A549 (cell line): ENCODE results near the gene SCYGR8.

Source experiments
- EHF ChIP-seq: fragments of 250-450 bp; sonication (Bioruptor Pico); IDR thresholded peaks from 2 replicates; pipeline ENCODE4 v1.5.0; 2020; ENCODE audit warnings: mild to moderate bottlenecking
- EP300 ChIP-seq, 2 experiments: fragments of >200 bp; sonication (Bioruptor Twin); formaldehyde crosslinking; IDR thresholded peaks; 2 replicates in 1 of 2; 3 replicates in 1 of 2; pipeline ENCODE4 v1.6.1; 2016 to 2017
- FOSL2 ChIP-seq, 2 experiments: fragments of 450-650 bp in 1 of 2; fragments of >200 bp in 1 of 2; sonication (Bioruptor Twin) in 1 of 2; formaldehyde crosslinking; IDR thresholded peaks; 2 replicates each; pipeline versions ENCODE4 v1.5.0 to v1.6.1; 2016 to 2020; ENCODE audit warnings: mild to moderate bottlenecking in 1 of 2, moderate library complexity in 1 of 2
- HDAC2 ChIP-seq: fragments of 200-600 bp; sonication (generic); IDR thresholded peaks from 2 replicates; pipeline ENCODE4 v1.6.1; 2016
- JUNB ChIP-seq: fragments of >200 bp; sonication (Bioruptor Twin); formaldehyde crosslinking; IDR thresholded peaks from 2 replicates; pipeline ENCODE4 v1.6.1; 2016
- MAFK ChIP-seq: fragments of 450-650 bp; IDR thresholded peaks from 2 replicates; pipeline ENCODE4 v1.6.1; 2014; ENCODE audit not compliant: partially characterized antibody
- MAX ChIP-seq: IDR thresholded peaks from 2 replicates; pipeline ENCODE4 v1.6.1; 2012
- PHF8 ChIP-seq: fragments of 200-600 bp; sonication (generic); IDR thresholded peaks from 2 replicates; pipeline ENCODE4 v1.6.1; 2016; ENCODE audit warnings: low read depth, mild to moderate bottlenecking, antibody characterized with exemption, moderate library complexity, borderline replicate concordance
- POLR2A ChIP-seq: IDR thresholded peaks from 2 replicates; pipeline ENCODE4 v1.6.1; 2012; ENCODE audit warnings: mild to moderate bottlenecking, low read length
- RAD21 ChIP-seq, 2 experiments: fragments of >200 bp in 1 of 2; sonication (Bioruptor Twin) in 1 of 2; formaldehyde crosslinking in 1 of 2; IDR thresholded peaks in 1 of 2; conservative IDR thresholded peaks in 1 of 2; 2 replicates in 1 of 2; 3 replicates in 1 of 2; pipeline ENCODE4 v1.6.1; 2012 to 2018; ENCODE audit warnings: inconsistent platforms in 1 of 2
- RNF2 ChIP-seq: fragments of 200-600 bp; sonication (generic); IDR thresholded peaks from 2 replicates; pipeline ENCODE4 v1.6.1; 2016; ENCODE audit warnings: low read depth, mild to moderate bottlenecking, antibody characterized with exemption, moderate library complexity, borderline replicate concordance
- TF ChIP-seq, protein P1 (sequence below): fragments of >200 bp; sonication (Bioruptor Twin); formaldehyde crosslinking; IDR thresholded peaks from 3 replicates; pipeline ENCODE4 v1.5.1; 2016

DNA sequence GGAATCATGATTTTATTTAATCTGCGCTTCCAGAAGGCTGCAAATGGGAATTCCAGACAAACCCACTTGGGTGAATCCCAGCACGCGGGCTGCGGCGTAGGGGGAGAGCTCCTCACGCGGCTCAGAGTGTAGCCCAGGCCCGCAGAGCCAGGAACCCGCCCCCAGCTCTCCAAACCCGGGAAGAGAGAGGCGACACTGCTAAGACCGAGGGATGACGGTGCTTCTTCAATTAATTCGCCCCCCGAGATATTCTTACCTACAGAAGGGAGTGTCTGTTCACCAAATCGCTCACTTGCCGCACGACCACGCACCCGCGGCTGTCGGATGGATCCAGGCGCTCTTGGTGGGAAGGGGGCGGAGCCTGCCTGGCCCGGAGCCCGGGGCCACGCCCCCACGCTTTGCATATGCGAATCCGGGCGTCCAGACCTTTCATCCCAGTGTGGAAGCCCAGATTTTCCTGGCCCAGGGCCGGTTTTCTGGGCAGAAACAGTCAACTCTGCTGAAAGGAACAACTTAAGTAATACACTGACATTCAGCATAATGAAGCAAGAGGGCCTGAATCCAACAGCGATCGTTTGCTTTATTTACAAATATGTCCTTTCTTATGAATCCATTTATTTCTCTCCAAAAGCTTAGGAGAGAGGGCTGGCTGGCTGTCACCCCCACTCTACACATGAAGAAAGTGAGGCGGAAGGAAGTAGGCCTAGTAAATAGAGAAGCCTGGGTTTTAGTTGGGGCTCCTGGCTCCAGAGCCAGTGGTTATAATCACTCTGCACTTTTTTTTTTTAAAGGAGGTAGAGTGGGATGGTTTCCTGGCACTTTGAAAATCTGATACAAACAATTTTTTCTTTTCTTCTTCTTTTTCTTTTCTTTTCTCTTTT lies 27.8 kb upstream of the SCYGR8 start, which contains the start of gene SLC19A3:
- TF ChIP-seq EP300 (IDR thresholded peaks at IDR 0.05) (no peak), EHF (CRISPR knock-in tag) (no peak), JUNB (no peak), POLR2A (peak; percentile 18; the same call in 1 of the 2 replicates), RAD21 (conservative IDR thresholded peaks at IDR 0.05 in 1 of 2, IDR thresholded peaks at IDR 0.05 in 1 of 2) (no peak), HDAC2 (no peak), MAX (peak; percentile 55), MAFK (no peak), PHF8 (no peak), FOSL2 (IDR thresholded peaks at IDR 0.05) (no peak), FOSL2 (CRISPR knock-in tag; IDR thresholded peaks at IDR 0.05) (no peak), RNF2 (no peak)
- TF ChIP-seq, protein P1, sequence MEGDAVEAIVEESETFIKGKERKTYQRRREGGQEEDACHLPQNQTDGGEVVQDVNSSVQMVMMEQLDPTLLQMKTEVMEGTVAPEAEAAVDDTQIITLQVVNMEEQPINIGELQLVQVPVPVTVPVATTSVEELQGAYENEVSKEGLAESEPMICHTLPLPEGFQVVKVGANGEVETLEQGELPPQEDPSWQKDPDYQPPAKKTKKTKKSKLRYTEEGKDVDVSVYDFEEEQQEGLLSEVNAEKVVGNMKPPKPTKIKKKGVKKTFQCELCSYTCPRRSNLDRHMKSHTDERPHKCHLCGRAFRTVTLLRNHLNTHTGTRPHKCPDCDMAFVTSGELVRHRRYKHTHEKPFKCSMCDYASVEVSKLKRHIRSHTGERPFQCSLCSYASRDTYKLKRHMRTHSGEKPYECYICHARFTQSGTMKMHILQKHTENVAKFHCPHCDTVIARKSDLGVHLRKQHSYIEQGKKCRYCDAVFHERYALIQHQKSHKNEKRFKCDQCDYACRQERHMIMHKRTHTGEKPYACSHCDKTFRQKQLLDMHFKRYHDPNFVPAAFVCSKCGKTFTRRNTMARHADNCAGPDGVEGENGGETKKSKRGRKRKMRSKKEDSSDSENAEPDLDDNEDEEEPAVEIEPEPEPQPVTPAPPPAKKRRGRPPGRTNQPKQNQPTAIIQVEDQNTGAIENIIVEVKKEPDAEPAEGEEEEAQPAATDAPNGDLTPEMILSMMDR: no peak
